Stomach (tissue), 9 donors: ENCODE data around the gene USH1G. TPM values are rescaled to one million over a fixed set of nuclear protein-coding genes. Genes with fewer than 3 reads are reported as not detected.

Experiments
- DNase-seq, 2 donors: peaks; one replicate each; pipeline versions ENCODE4 v3.0.0 to v3.0.0-alpha.2; 2013 to 2019
- H3K27ac ChIP-seq, 5 donors: fragments of 200-600 bp in 4 of 5; sonication (generic) in 4 of 5; one replicate each; pipeline ENCODE4 v1.5.1; 2013 to 2019; ENCODE audit warnings: mild to moderate bottlenecking in 1 of 5, moderate library complexity in 1 of 5
- H3K27me3 ChIP-seq, 3 donors: fragments of 200-600 bp; sonication (generic); one replicate each; pipeline ENCODE4 v1.5.1; 2017 to 2019; ENCODE audit warnings: mixed run types in 1 of 3
- H3K36me3 ChIP-seq, 4 donors: fragments of 200-600 bp; sonication (generic); 1 replicate in 3 of 4; 2 replicates in 1 of 4; pipeline ENCODE4 v1.5.1; 2016 to 2019
- H3K4me1 ChIP-seq, 4 donors: fragments of 200-600 bp; sonication (generic); one replicate each; pipeline ENCODE4 v1.5.1; 2016 to 2019
- H3K4me3 ChIP-seq, 4 donors: fragments of 200-600 bp; sonication (generic) in 3 of 4; one replicate each; pipeline ENCODE4 v1.5.1; 2016 to 2019; ENCODE audit warnings: mild to moderate bottlenecking in 1 of 4
- H3K9me3 ChIP-seq, 4 donors: fragments of 200-600 bp; sonication (generic); one replicate each; pipeline ENCODE4 v1.5.1; 2016 to 2019
- CTCF ChIP-seq, 7 experiments: fragments of 450-650 bp in 4 of 7; fragments of 200-600 bp in 3 of 7; sonication (generic) in 3 of 7; IDR thresholded peaks; one replicate each; pipeline ENCODE4 v1.5.1; 2016 to 2019; ENCODE audit warnings: antibody characterized with exemption in 7 of 7, control low read depth in 2 of 7, mild to moderate bottlenecking in 1 of 7
- EP300 ChIP-seq: sonication (generic); formaldehyde crosslinking; IDR thresholded peaks from one replicate; pipeline ENCODE4 v1.6.1; 2017; ENCODE audit warnings: antibody characterized with exemption
- POLR2A ChIP-seq, 4 donors: fragments of 450-650 bp; IDR thresholded peaks; one replicate each; pipeline ENCODE4 v1.6.1; 2016; ENCODE audit warnings: antibody characterized with exemption in 4 of 4, control low read depth in 2 of 4, mild to moderate bottlenecking in 1 of 4, moderate library complexity in 1 of 4
- POLR2AphosphoS5 ChIP-seq, 3 donors: sonication (generic); formaldehyde crosslinking; IDR thresholded peaks; one replicate each; pipeline ENCODE4 v1.6.1; 2016; ENCODE audit warnings: antibody characterized with exemption in 3 of 3
- WGBS, 5 donors: extraction: QIAGEN DNeasy Blood & Tissue Kit in 3 of 5; methylation state at CpG; one replicate each; pipeline versions ENCODE4 v1.1.5 to v1.1.7; 2013 to 2018; 5-methylcytosine and 5-hydroxymethylcytosine counted together
- intact Hi-C: fragments of 100-400 bp; cut with DNase I; formaldehyde crosslinking; loops from one replicate; pipeline ENCODE4 v1.15.1; 2023; ENCODE audit warnings: low total_unique reads
- polyA plus RNA-seq, 3 donors: library from polyadenylated mRNA; stranded (reverse); fragments of 200-250 nt; gene quantifications; one replicate each; pipeline ENCODE4 v1.2.3, GENCODE V29; 2013
- total RNA-seq, 5 donors: library from RNA; depleted of rRNA; stranded (reverse); fragments of >200 nt; gene quantifications; one replicate each; pipeline versions ENCODE4 v1.1.0 to v1.2.3, GENCODE V29; 2014 to 2016
- donor health status: healthy with polysubstance abuse.
- donor health status: Bipolar disorder and iron deficiency.
- donor health status: healthy.

USH1G gene
- total and polyA plus RNA-seq, 8 donors: 0.18 to 1.0 TPM; not detected in 6

- intact Hi-C loops: no loop called here
- 52 to 59% (median 57%) methylated on average over 6 of the region's 6 CpGs for WGBS, 5 donors
- Histone ChIP-seq H3K4me1 (peaks cover 26 to 42% (median 34%) of the 10 kb centered on the region in 4 donors), H3K9me3 (no peaks in the 10 kb centered on the region), H3K36me3 (no peaks in the 10 kb centered on the region), H3K4me3 (peak overlapping the region; percentile 58 to 72 (median 64)), H3K27ac (peak overlapping the region in 4 of 5 donors; percentile 92 to 96 (median 94)), H3K27me3 (peaks cover 0 to 12% (median 0%) of the 10 kb centered on the region in 3 donors)
- TF ChIP-seq POLR2A (IDR thresholded peaks at IDR 0.05) (no peak), CTCF (IDR thresholded peaks at IDR 0.05) (no peak), POLR2AphosphoS5 (IDR thresholded peaks at IDR 0.05) (no peak), EP300 (no peak)
- DNase-seq: no peak
Measured at GRCh38 chr17:74873874-74874614, 49.0 kb downstream of the USH1G start.

DNA sequence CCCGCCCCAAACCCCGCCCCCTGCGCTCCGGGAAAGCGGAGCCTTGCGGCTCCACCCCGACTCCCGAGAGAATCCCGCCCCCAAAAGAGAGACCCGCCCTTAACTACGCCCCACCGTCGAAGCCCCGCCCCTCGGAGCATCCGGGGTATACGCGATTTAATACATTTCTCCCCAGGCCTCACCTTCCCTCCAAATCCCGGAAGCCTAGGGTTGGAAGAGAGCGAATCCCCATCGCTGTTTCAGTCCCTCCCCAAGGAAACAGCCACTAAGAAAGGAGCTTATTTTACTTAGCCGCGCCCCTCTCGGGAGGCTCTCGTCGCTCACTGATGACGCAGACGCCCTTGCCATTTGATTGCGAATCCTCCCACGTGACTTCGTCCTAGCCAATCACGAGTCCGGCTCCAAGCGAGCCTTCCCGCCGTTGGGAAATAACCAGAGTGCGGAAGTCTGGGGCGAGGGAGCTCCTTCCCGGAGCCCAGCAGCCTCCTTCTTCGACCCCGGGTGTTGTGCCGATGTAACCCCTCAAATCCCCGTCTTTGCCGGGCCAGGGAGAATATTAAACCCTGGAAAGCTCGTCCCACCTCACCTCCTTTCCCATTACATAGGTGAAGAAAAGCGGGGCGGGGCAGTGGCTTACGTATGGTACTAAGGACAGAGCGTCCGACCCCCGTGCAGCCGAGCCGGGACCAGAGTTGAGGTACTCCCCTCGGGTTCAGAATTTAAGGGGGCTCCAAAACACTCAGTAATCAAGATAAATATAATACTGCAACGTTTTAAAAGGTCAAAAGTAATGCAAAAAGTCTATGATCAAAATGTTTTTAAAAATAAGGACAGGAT lies 49.8 kb downstream of the USH1G start:
- H3K4me1 ChIP-seq: peaks cover 26 to 38% (median 32%) of the 10 kb centered on the region in 4 donors
- intact Hi-C loops: no loop called here
- H3K27ac ChIP-seq: peak overlapping the region; percentile 92 to 96 (median 94)
- H3K36me3 ChIP-seq: no peaks in the 10 kb centered on the region
- H3K4me3 ChIP-seq: peak overlapping the region; percentile 58 to 72 (median 64)
- H3K9me3 ChIP-seq: no peaks in the 10 kb centered on the region
- TF ChIP-seq POLR2AphosphoS5 (IDR thresholded peaks at IDR 0.05): peak; percentile 92 to 99 (median 99)
- no peak for TF ChIP-seq EP300
- peak in 2 of 4 donors; percentile 94 to 97 for TF ChIP-seq POLR2A (IDR thresholded peaks at IDR 0.05)
- peak; percentile 100 for DNase-seq
- H3K27me3 ChIP-seq: peaks cover 0 to 8% (median 0%) of the 10 kb centered on the region in 3 donors
- WGBS, 5 donors: 0 to 1% (median 0%) methylated on average over 41 to 55 of the region's 55 CpGs

DNA sequence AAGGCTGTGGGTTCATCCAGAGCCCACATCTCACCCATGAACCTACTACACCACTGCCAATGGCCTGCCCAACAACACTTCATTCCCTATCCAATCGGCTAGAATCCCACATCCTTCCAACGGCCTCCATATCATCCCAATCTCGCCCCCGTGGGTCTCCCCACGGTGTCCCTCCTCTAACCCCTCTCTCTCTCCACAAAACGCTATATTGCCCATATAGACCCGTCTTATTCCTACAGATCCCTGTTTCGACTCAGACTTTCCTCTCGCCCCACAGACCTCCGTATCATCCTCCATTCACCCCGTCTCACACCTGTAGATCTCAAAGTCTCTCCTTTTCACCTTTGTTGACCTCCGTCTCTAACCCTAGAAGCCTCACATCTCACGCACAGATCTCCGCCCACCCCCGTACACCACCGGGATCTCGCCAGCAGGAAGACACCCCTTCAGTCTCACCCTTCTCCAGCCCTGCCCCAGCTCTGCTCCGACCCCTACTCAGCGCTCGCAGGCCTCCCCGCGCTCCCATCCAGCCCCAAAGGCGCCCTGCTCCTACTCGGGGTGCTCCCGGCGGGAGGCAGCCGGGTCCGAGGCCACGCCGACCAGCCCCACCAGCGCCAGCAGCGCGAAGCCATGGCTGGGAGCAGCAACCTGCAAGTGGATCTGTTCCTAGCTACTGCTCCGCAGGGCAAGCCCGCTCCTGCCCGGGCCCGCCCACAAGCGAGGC lies 50.6 kb downstream of the USH1G start, which contains the start of gene FDXR:
FDXR (minus strand) TSS at position 682 of the 724 bp plus-strand sequence; CDS start at position 632, 50 bp downstream.
- H3K4me3 ChIP-seq: peak within 1 kb of the TSS; percentile 58 to 72 (median 64)
- peak within 1 kb of the TSS; percentile 92 to 96 (median 94) for H3K27ac ChIP-seq
- TF ChIP-seq EP300 (no peak), POLR2A (IDR thresholded peaks at IDR 0.05) (peak in 1 of 4 donors; percentile 71), POLR2AphosphoS5 (IDR thresholded peaks at IDR 0.05) (peak in 2 of 3 donors; percentile 48 to 98)
- peaks cover 18 to 30% (median 25%) of the 10 kb centered on the region in 4 donors for H3K4me1 ChIP-seq
- no peak for DNase-seq
- H3K36me3 ChIP-seq: no peaks in the 10 kb centered on the region
- 5 to 15% (median 6%) methylated on average over 19 to 38 of the region's 38 CpGs for WGBS, 5 donors
- H3K27me3 ChIP-seq: peaks cover 0 to under 1% (median 0%) of the 10 kb centered on the region in 3 donors
- H3K9me3 ChIP-seq: no peaks in the 10 kb centered on the region
- intact Hi-C loops: no loop called here

- no peak for DNase-seq
- intact Hi-C loops: no loop called here
- Histone ChIP-seq H3K27me3 (no peaks in the 10 kb centered on the region), H3K4me1 (peaks cover 13 to 23% (median 18%) of the 10 kb centered on the region in 4 donors), H3K4me3 (peak overlapping the region in 2 of 4 donors; percentile 58 to 67), H3K9me3 (no peaks in the 10 kb centered on the region), H3K36me3 (no peaks in the 10 kb centered on the region), H3K27ac (no peak overlapping the region)
- WGBS, 5 donors: 77 to 88% (median 84%) methylated on average over 11 of the region's 11 CpGs
- TF ChIP-seq EP300 (no peak), POLR2A (IDR thresholded peaks at IDR 0.05) (no peak), CTCF (IDR thresholded peaks at IDR 0.05) (no peak), POLR2AphosphoS5 (IDR thresholded peaks at IDR 0.05) (no peak)
Measured at GRCh38 chr17:74871356-74872076, 51.5 kb downstream of the USH1G start.
